ENCODE measurements around the gene WBP1L. TPM values are rescaled to one million over a fixed set of nuclear protein-coding genes. Genes with fewer than 3 reads are reported as not detected.

WBP1L gene
- total and polyA plus RNA-seq, 2 of the 13 experiments (the other 11 are each of a cell fraction or from before 2014, with no cell fraction given) = 8.3 to 12.3 TPM

GRCh38 chr10:102713814-102714620, 29.7 kb upstream of the WBP1L start, which contains the start of gene ARL3 (continued):
- no peak for TF ChIP-seq NR2F6 (IDR thresholded peaks at IDR 0.05)
- TF ChIP-seq NR2F6 (CRISPR knock-in tag; IDR thresholded peaks at IDR 0.05) = no peak
- TF ChIP-seq ZNF770 (CRISPR knock-in tag; IDR thresholded peaks at IDR 0.05) = peak; percentile 64; the same call in 1 of the 2 replicates
- TF ChIP-seq RXRB (CRISPR knock-in tag; IDR thresholded peaks at IDR 0.05; ENCODE audit: borderline replicate concordance) = 0 out of 2 replicates have a peak, but pooled peaks have one; percentile 12
- TF ChIP-seq GMEB1 (CRISPR knock-in tag; IDR thresholded peaks at IDR 0.05; ENCODE audit: borderline replicate concordance) = peak; percentile 83
- 0 out of 2 replicates have a peak, but pooled peaks have one; percentile 28 for TF ChIP-seq ZNF296 (CRISPR knock-in tag; conservative IDR thresholded peaks at IDR 0.05)
